RPMI7951 (cell line): ENCODE data around the gene PPP1R1B. TPM values are rescaled to one million over a fixed set of nuclear protein-coding genes. Genes with fewer than 3 reads are reported as not detected.
A peak's percentile ranks its signal among the peaks of the same experiment; 100 is the strongest.

Experiments used
- DNase-seq: peaks from one replicate; pipeline ENCODE4 v3.0.0-alpha.2; 2012; ENCODE audit warnings: low read depth
- total RNA-seq: library from RNA; depleted of rRNA; stranded (reverse); fragments of >200 nt; shearing (Covaris generic); gene quantifications from 2 replicates; pipeline ENCODE4 v1.2.3, GENCODE V29; 2014

The PPP1R1B gene
- total RNA-seq, 1 experiment from 2014 or later: 0.48 TPM

DNA sequence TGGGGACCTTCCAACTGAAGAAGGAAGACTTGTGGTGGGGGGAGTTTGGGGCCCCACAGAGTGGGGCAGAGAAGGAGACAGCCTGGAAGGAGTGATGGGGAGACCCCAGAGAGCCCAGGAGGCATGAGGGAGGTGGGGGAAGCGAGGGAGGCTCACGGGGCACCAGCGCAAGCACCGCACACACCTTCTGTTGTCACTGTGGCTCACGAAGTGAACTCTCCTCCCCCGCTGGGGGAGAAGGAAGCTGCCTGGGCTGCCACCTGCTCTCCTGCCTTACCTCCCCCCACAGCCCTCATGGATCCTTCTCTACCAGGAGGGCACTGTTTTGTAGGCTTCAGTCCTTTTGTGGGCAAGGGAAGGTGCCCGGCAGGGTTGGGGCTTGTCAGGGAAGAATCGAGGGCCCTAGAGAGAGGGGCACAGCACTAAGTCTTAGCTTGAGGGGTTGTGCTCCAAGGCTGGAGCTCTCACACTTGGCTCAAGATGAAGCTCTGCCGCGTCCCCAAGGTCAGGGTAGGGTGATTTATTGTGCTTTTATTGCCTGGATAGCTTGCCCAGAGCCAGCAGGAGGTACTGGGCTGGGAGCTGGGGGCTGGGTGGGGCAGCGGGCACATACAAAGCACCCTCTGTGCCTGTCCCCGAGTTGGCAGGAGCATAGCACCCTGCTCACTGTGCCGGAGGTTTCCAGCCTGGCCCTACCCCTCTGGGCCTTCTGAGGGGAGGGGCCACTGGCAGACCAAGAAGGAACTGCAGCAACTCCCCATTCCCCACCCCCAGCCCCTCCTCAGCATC is 5.6 kb downstream of the PPP1R1B start:
- DNase-seq: no peak

DNA sequence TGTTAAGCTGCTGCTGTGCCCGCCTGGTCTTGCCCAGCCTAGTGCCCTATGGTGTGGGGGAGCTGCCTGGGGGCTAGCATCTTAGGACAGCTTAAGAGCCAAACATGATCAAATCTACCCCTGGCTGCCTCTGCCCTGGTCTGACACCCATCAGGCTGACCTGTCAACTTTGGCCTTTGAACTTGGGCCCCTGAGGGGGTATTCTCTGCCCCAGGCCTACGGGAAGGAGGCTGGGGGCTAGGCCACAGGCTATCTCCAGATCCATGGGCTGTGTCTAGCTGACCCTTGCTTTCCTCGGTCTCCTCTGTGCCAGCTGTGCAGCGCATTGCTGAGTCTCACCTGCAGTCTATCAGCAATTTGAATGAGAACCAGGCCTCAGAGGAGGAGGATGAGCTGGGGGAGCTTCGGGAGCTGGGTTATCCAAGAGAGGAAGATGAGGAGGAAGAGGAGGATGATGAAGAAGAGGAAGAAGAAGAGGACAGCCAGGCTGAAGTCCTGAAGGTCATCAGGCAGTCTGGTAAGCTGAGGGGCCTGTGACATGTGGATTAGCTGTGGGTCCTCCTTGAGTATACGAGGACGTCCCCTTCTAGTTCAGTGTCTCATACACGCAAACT is 6.9 kb downstream of the PPP1R1B start:
- DNase-seq: no peak

DNA sequence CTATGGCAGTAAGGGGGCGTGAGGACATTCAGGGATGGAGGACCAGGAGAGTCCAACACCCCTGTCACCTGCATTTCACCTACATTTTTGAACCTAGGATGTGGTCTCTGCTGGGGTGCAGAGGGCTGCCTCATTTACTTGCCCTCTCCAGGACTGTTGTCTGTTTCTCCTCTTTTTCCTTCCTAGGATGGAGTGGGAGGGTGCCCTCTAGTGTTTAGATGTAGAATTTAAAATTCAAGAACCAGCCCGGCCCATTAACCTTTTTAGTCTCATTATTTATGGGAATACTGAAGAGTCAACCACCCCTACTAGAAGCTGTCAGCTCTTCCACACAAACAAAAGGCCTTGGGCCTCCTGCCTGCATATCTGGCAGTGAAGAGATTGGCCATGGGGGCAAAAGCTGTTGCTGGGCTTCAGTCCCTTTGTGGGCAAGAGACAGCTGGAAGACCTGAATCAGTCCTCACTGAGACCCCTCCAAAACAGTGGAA is 7.7 kb downstream of the PPP1R1B start:
- DNase-seq: peak; percentile 42

DNA sequence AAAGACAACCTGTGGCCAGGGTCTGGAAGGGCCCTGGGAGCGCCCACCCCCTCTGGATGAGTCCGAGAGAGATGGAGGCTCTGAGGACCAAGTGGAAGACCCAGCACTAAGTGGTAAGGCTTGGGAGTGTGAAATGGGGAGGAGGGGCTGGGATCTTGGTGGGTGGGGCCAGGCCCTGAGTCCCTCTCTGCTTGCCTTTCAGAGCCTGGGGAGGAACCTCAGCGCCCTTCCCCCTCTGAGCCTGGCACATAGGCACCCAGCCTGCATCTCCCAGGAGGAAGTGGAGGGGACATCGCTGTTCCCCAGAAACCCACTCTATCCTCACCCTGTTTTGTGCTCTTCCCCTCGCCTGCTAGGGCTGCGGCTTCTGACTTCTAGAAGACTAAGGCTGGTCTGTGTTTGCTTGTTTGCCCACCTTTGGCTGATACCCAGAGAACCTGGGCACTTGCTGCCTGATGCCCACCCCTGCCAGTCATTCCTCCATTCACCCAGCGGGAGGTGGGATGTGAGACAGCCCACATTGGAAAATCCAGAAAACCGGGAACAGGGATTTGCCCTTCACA is 8.9 kb downstream of the PPP1R1B start:
- DNase-seq: no peak

DNA sequence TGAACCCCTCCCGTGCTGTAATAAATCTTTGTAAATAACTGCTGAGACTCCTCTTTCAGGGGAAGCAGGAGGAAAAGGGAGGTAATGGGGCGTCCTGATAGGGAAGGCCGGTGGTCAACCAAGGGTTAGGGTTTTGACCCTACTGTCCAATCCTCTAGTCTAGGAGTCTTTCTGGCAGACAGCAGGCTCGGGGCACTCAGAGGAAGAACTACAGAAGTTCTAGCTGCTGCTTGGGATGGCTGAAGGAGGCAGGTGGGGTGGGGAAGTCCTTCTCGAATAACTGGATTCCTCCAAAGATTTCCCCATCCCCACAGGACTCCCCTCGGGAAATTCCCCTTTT is 9.8 kb downstream of the PPP1R1B start:
- DNase-seq: no peak

DNA sequence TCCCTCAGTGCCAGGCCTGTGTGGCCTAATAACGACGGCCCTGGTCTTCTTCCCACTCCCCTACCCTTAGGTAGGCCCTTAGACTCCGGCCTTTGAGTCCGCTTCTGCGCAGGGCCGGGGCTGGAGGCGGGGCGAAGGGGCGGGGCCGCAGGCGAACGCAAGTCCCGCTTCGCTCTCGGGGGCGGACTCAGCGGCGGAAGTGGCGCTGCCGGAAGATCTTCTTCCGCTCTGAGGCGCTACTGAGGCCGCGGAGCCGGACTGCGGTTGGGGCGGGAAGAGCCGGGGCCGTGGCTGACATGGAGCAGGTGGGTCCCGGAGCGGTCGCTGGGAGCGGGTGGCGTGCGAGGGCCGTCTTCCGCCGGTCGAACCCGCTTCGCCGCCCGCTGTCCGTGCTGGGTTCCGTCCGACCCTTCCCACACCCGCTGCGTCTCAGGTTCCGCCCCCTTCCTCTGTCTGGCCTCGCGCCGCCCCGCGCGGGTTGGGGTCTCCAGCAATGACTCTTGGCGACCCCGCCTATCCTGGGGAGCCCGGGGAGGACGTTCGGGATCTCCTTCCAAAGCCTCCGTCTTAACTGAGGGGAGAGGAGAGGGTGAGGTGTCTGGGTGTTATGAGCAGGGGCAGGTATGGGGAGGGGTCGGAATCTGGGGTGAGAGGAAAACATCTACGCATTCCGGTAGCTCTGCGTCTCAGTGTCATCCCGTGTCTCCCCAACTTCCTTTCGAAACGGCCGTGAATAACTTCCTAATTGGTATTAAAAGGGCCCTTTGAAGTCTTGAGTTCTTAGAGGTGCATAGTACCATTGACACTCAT is 10.4 kb downstream of the PPP1R1B start, which contains the start of gene STARD3:
Gene STARD3 (plus strand): TSS at position 218 of the 810 bp plus-strand sequence. CDS start 16,388 bp downstream, outside the sequence.
- peak; percentile 77 for DNase-seq

DNA sequence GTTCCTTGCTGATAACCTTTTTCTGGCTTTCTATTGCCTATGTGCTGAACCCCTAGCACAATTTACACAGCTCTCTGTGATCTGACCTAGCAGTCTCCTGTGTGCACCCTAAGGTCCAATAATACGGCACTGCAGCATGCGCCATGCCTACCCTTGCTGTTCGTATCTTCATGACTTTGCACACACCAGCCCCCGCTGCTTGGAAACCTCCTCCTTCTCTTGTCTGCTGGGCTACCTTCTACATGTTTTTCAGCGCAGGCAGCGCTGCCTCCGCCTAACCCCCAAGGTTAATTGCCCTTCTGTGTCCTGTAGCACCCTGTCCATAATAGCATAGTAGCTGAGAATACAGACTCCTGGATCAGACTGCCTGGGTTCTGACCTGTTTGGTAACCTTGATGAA is 11.6 kb downstream of the PPP1R1B start:
- no peak for DNase-seq

DNA sequence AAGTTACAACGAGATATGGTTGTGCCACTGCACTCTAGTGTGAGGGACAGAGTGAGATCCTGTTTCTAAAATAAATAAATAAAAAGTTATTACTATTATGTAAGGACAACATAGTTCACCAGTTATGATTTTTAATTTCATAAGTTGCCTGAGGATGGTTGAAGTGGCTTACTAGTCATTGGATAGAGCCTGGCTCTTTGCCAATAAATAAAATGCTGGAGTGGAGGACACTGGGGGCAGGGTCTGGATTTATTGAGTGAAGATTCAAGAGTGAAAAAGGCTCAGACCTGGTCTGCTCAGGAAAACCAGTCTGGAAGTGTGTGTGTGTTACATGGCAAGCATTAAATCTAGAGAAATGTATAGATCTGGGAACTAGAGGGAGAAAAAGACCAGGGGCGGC is 12.3 kb downstream of the PPP1R1B start:
- no peak for DNase-seq

DNA sequence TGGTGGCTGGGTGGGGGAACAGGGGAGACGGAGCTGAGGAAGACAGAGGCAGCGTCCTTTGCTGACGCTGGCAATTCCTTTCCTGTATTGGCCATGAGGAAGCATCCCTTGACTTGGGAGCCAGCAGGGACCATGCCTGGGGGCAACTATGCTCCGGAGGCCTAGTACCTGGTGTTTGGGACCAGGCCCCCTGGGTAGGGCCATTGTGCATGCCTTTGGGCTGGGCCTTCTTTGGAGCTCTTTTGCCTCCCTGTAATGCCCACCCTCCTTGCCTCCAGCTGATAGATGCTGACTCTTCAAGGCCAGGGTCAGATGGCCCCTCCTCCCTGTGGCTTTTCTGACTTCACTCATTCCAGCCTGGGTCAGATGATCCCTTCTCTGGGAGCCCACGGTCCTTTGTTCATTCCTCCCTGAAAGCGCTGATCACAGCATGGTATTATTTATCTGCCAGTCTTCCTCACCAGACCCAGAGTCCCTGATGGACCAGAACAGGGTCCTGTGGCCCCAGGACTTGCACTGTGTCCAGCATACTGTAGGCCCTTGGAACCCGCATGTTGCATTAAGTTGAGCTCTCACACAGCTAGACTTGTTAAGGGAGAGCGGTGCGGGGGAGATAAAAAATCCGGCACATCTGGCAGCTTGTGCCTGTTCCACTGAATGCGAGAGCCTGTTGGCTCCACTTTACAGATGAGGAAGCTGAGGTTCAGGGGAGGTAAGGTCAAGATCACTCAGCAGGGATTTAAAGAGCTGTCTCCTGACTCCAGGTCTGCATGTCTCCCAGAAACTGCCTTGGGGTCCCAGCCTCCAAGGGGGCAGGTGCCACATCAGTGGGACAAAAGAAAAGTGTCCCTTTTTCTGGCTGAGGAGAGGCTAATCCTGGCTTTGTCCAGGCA is 13.1 kb downstream of the PPP1R1B start:
- DNase-seq: no peak

DNA sequence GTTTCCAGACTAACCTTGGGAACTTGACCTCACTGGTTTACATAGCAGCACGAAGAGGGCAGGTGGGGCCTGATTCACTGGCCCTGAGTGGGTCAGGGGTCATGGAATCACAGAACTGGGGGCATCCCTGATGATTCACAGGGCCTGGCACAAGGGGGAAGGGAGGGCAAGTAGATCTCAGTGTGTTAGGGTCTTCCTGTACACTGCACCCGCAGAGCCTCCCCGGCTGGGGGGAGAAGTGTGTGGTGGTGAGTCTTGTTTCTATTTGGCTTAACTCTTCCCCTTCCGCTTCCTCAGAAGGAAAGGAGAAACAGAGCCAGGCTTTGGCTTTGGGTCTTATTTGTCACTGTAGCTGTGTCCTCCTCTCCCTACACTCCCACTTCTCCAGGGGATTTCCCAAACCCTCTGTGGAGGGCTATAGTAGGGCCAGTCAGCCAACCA is 13.9 kb downstream of the PPP1R1B start:
- no peak for DNase-seq

DNA sequence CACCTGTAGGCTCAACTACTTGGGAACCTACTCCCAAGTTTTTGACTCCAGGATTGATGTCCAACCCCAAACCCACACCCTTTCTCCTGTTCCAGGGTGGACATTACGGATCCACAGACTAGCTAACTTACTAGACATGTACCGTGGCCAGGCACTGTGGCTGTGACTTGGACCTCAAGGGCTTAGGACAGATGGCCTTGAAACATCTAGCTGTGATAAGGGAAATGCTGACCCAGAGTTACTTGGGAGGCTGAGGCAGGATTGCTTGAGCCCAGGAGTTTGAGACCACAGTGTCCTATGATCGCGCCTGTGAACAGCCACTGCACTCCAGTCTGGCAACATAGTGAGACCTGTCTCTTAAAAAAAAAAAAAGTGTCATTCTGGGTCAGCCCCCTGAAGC is 14.3 kb downstream of the PPP1R1B start:
- no peak for DNase-seq

DNA sequence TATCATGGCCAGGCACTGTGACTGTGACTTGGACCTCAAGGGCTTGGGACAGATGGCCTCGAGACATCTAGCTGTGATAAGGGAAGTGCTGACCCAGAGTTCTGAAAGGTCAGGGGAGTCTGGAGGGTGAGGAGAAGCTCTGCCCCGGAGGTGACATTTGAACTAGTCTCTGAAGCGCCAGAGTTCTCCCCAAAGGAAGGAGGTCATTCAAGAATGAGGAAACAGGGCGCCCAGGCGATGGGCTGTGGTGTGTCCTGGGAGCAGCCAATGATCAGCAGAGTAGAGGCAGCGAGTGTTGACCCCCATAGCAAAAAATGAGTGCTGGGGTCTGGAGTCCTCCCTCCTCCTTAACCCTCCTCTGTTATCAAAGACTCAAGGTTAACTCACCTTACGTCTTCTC is 15.1 kb downstream of the PPP1R1B start:
- DNase-seq: no peak

DNA sequence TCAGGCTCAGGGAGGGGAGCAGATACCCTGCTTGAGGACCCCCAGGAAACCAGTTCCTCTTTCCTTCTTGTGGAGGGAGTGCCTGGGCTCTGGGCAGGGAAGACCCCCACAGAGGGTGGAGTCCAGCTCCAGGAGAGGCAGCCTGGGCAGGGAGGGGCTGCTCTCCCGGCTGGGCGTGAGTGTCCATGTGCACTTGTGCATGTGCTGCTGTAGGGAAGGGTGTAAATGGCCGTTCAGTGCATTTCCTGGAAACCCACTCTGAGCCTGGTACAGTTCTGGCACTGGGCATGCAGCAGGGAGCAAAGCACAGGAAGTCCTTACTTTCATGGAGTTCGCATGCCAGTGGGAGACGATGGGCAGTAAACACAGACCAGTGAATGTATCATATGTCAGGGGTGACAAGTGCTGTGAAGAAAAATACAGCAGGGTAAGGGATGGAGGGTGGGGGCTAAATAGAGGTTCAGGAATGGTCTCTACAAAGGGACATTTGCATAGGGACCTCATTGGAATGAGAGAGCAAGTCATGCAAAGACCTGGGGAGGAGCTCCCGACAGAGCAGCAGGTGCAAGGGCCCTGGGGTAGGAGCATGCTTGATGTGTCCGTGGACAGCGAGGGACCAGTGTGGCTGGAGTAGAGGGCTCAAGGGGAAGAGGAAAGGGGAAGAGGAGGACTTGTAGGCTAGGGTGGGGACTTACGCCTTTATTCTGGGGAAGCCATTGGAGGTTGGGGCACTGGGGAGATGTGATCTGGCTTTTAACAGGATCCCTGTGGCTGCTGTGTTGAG is 15.7 kb downstream of the PPP1R1B start:
- no peak for DNase-seq

DNA sequence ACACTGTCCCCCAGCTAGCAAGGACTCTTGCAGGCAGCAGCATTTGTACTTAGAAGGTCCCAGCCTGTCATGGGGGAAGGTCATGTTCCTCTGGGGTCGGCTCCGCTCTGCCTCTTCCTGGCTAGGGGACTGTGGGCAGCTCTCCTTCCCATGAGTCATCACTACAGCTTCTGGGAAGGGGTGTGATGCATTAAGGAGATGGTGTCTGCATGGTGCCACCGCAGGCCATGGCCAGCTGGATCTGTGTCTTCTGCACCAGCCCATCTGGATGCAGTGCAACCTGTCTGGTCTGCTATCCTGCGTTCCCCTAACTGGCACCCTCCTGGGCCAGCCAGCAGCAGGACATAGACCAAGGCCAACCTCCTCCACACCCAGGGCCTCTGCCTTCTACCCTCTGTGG is 16.5 kb downstream of the PPP1R1B start:
- peak; percentile 65 for DNase-seq

DNA sequence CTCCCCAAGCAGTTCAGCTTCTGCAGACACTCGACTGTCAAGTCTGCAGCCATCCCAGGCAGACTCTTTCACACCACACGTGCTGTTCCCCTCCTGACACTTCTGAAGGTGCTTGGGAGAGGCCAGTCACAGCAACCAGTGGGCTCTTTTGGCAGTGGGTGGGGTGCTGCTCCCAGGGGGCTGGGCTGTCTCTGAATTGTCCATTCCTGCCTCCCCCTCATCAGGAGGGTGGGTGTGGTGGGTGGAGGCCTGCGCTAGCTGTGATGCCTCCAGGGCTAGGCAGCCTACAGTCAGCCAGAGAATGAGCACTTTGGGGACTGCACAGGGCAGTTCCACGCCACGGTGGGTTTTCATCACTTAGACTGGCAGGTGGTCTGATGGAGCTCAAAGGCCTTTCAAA is 20.5 kb downstream of the PPP1R1B start:
- DNase-seq: no peak

DNA sequence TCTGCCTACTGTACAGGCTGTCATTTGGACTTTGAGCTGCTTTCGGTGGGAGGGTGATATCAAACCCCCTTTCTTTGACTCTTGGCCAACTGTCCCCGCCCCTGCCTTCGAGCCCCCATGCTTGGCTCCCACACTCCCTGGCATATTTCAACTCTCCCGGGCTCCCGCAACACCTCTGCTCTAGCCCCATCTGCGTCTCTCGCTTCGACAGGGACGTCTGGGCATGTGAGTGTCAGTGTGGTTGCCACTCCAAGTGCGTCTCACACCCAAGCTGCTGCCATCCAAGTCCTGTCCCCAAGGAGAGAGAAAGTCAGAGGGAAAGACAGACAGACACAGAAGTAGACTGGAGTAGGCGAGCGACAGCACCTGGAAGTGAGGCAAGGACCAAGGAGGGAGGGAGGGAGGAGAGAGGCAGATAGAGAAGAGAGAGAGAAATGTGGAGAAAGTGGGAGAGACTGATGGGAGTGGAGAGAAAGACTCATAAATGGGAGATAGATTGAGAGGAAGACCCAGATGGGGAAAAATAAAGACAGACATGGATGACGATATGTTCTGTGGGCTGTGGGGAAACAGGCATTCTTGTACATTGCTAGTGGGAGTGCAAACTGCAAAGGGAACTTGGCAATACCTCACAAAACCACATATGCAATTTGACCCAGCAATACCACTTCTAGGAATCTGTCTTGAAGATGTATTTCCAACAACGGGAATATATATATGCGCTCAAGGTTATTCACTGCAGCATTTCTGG is 22.0 kb downstream of the PPP1R1B start:
- DNase-seq: no peak

DNA sequence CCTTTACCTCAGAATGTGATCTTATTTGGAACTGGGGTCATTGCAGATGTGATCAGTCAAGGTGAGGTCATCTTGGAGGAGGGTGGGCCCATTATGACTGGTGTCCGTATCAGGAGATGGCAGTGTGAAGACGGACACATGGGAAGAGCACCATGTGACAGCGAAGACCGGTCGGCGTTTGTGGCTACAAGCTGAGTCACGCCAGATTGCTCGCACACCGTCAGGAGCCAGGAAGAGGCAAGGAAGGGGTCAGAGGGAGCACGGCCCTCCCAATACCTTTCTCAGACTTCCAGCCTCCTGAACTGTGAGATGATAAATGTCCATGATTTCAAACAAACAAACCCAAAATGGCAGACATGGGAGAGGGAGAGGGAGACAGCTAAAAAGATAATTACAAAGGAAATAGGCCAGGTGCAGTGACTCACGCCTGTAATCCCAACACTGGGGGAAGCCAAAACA is 23.4 kb downstream of the PPP1R1B start:
- DNase-seq: no peak

DNA sequence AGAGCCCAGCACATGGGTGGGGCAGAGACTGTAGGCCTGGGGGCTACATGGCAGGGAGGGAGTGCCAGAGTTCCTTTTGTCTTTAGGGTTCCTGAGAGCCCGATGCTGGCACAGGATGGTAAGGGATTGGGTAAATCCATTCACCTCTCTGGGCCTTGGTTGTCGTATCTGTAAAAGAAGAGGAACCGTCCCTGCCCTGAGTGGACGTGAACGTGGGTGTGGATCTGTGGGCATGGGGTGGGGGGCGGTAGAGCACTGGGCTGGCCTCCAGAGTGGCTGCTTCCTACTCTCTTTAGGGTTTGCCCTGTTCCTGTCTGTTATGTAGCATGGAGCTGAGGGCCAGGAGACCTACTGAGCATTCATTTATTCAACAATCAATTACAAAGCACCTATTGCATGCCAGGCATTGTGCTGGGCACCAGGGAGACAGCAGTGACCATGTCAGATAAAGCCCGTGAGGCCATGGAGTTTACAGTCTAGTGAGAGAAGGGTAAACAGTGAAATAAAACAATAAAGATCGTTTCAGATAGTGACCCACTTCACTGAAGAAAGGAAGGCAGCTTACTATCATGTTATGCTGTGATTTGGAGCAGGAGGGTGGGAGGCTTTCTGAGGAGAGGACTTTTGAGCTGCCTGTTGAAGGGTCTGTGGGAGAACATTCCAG is 25.3 kb downstream of the PPP1R1B start:
- DNase-seq: no peak
